ENCODE results near the gene RUSC1. TPM values are rescaled to one million over a fixed set of nuclear protein-coding genes. Genes with fewer than 3 reads are reported as not detected.

The RUSC1 gene, protein sequence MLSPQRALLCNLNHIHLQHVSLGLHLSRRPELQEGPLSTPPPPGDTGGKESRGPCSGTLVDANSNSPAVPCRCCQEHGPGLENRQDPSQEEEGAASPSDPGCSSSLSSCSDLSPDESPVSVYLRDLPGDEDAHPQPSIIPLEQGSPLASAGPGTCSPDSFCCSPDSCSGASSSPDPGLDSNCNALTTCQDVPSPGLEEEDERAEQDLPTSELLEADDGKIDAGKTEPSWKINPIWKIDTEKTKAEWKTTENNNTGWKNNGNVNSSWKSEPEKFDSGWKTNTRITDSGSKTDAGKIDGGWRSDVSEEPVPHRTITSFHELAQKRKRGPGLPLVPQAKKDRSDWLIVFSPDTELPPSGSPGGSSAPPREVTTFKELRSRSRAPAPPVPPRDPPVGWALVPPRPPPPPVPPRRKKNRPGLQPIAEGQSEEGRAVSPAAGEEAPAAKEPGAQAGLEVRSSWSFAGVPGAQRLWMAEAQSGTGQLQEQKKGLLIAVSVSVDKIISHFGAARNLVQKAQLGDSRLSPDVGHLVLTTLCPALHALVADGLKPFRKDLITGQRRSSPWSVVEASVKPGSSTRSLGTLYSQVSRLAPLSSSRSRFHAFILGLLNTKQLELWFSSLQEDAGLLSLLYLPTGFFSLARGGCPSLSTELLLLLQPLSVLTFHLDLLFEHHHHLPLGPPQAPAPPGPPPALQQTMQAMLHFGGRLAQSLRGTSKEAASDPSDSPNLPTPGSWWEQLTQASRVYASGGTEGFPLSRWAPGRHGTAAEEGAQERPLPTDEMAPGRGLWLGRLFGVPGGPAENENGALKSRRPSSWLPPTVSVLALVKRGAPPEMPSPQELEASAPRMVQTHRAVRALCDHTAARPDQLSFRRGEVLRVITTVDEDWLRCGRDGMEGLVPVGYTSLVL
- total RNA-seq: 10 to 100 TPM; 14.6 to 28.0 (median 16.3) TPM
- polyA plus RNA-seq: 10 to 100 TPM; 16.3 to 25.9 TPM
- long read RNA-seq, donor 1, transcript RUSC1-201 (8 exons, 2,163 nt): major isoform, 5 of 31 reads
- long read RNA-seq, donor 1, partial matches to known transcripts: 8 of 31 reads
- long read RNA-seq, donor 1, other reads (novel, unspliced or antisense): 6 of 31 reads
- long read RNA-seq, donor 2, transcript RUSC1-214 (8 exons, 1,700 nt): minor isoform, 9 of 86 reads
- long read RNA-seq, donor 2, transcript RUSC1-202 (9 exons, 2,503 nt): minor isoform, 13 of 86 reads
- long read RNA-seq, donor 2, transcript RUSC1-203 (9 exons, 1,968 nt): major isoform, 17 of 86 reads
- long read RNA-seq, donor 2, partial matches to known transcripts: 18 of 86 reads
- long read RNA-seq, donor 2, other reads (novel, unspliced or antisense): 27 of 86 reads
- long read RNA-seq, donor 3, partial matches to known transcripts: 12 of 33 reads
- long read RNA-seq, donor 3, other reads (novel, unspliced or antisense): 8 of 33 reads

DNA sequence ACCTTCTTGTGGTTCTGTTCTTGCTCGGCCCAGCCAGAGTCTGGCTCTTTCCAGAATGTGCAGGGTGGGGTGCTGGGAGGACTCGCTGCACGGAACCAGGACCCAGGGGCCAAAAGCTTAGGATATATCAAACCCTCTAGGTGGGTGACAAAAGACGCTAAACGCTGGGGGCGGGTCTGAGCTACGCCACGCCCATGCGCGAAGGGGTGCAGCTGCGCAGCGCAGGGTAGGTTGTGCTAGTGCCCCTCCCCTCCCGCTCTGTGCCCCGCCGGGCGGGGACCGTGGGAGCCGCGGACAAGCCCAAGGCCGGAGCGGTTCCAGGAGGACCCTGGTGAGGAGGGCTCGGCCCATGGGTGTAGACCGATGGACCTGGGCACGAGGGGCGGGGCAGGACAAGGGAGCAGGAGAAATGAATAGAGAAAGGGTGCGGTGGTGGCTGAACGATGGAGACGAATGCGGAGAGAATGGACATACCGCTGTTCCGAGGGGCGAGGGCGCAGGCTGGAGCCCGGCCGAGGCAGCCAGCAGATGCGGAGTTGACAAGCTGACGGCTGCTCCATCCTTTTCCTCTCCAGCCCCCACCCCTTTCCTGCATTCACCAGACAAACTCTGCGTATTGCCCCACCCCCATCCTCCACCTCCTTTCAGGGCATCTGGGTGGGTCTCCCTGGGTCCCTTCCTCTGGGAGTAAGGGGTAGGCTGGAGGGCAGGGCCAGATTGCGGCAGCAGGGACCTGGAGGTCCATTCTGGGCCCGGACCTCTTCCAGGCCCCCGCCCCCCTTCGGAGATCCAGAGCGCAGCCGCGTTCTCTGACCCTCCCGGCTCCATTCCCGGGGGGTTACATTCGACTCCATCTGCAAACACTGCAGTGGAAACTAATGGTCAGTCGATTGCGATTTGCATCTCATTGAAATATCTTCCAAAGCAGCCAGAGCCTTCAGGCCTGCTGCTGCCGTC is at the start of gene RUSC1:
Gene RUSC1, plus strand, starts transcription at position 234 of the 957 bp plus-strand sequence. CDS start 880 bp downstream, outside the sequence.
- TF ChIP-seq POLR2A (IDR thresholded peaks at IDR 0.05): peak in 1 of 2 donors; percentile 53
- TF ChIP-seq, protein P1, sequence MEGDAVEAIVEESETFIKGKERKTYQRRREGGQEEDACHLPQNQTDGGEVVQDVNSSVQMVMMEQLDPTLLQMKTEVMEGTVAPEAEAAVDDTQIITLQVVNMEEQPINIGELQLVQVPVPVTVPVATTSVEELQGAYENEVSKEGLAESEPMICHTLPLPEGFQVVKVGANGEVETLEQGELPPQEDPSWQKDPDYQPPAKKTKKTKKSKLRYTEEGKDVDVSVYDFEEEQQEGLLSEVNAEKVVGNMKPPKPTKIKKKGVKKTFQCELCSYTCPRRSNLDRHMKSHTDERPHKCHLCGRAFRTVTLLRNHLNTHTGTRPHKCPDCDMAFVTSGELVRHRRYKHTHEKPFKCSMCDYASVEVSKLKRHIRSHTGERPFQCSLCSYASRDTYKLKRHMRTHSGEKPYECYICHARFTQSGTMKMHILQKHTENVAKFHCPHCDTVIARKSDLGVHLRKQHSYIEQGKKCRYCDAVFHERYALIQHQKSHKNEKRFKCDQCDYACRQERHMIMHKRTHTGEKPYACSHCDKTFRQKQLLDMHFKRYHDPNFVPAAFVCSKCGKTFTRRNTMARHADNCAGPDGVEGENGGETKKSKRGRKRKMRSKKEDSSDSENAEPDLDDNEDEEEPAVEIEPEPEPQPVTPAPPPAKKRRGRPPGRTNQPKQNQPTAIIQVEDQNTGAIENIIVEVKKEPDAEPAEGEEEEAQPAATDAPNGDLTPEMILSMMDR (IDR thresholded peaks at IDR 0.05): peak in 1 of 12 donors; percentile 19
- peak; percentile 86 to 91 (median 88) for DNase-seq
- Histone ChIP-seq H3K9me3 (no peaks in the 10 kb centered on the region), H3K4me3 (peak within 1 kb of the TSS; percentile 32 to 93 (median 78)), H3K36me3 (peaks cover 0 to 34% (median 15%) of the 10 kb centered on the region in 9 donors), H3K4me1 (peaks cover 6 to 48% (median 31%) of the 10 kb centered on the region in 12 donors), H3K27me3 (no peaks in the 10 kb centered on the region), H3K27ac (peak within 1 kb of the TSS; percentile 64 to 99 (median 95))
- intact Hi-C loops (cut with DNase I): loop anchor here in 8 of 10 donors (2.0 to 10.0 kb wide), 7 partner anchors 44 to 271 kb away; partner anchors contain the start of genes HCN3 (in 6 of the 8), ASH1L (in 2 of the 8), MTX1 (in 1 of the 8) and THBS3 (in 1 of the 8)
- peak; percentile 39 to 52 (median 46) for ATAC-seq
- 7 to 18% (median 11%) methylated on average over 41 to 51 of the region's 51 CpGs for WGBS, 4 donors

DNA sequence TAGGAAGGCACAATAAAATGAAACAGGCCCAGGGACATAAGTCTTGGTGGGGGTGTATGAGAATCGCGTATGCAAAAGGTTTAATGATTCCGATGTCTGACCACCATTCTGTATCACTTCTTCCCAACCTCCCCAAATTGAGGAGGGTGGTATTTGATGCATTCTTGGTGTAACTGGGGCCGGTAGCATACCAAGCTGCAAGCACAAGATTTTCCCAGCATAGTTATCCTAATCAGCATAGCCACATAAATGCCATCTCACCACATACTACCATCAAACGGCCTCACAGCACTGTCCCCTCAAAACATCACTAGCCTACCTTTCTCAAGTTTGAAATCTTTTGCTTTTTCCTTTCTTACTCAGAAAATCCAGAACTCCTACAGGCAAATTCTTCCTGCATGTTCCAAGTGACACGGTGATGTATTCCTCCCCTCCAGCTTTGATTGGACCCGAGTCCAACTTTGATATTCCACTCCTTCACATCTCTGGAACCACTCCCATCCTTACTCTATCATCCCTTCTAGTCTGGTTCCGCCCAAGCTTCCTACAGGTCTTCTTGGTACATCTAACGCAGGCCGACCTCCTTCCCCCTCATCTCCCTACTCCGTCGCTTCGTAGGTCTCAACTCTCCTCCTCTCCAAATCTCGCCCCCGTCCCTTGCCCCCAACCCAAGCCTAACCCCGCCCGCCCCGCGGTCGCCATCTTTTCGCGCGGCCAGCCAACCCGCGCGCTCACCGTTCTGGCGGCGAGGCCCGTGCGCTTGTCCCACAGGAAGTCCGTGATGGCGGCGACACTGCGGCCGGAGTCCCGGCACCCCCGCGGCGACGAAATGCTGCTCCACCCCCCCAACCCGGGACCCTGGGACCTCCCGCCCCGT is 48.0 kb upstream of the RUSC1 start:
- Histone ChIP-seq H3K4me3 (peak overlapping the region; percentile 67 to 94 (median 77)), H3K9me3 (no peaks in the 10 kb centered on the region), H3K4me1 (peaks cover 3 to 41% (median 28%) of the 10 kb centered on the region in 12 donors), H3K27me3 (no peaks in the 10 kb centered on the region), H3K27ac (peak overlapping the region; percentile 66 to 97 (median 95)), H3K36me3 (peaks cover 5 to 40% (median 38%) of the 10 kb centered on the region in 9 donors)
- intact Hi-C loops (cut with DNase I): loop anchor here in 2 of 10 donors (1.0 kb wide), 2 partner anchors 36 to 52 kb away; partner anchors contain the start of gene FDPS (in 1 of the 2)
- ATAC-seq (peak in 3 of 4 donors; percentile 12 to 59 (median 58)), DNase-seq (no peak)
- WGBS, 4 donors: 4 to 5% (median 5%) methylated on average over 37 to 44 of the region's 44 CpGs
- TF ChIP-seq, protein P1 (IDR thresholded peaks at IDR 0.05): no peak
- TF ChIP-seq POLR2A (IDR thresholded peaks at IDR 0.05): no peak

Measured in heart left ventricle (tissue), 16 donors.